Measurements from ENCODE around the gene TRIM9.
"Not testable (repeated sequence)": the region's sequence is repeated elsewhere in the genome, so short reads cannot be mapped to it uniquely, and the experiment has no call there.

Gene TRIM9

DNA sequence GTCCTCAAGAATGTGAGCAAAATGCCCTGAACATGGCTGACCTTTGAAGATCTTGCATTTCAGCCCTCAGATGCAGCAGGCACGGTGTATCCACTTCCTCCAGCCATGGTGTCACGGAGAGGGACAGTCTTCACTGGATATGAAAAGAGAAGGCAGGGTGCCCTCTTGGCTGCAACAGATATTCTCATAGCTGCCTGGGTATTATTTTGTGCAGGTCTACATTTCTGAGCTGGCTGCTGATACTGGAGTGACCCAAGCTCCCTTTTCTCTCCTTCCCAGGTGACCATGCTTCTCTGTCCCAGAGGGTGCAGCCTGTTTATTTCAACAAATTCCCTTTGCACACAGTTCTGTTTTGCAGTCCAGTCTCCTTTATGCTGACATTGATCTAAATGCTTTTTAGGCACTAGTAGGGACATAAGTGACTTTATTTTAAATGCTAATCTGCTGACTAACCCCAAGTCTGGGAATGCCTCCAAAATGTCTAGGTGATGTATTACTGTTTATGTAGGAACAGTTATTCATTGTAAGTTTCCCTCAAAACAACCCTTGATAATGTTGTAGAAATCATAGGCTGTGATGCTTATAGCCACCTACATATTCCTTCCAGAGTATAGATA lies 133.2 kb downstream of the TRIM9 start:
- no peak for DNase-seq (ENCODE audit: low read depth)

- no peak for DNase-seq (ENCODE audit: low read depth)
Observed at GRCh38 chr14:50957296-50957695, 137.6 kb downstream of the TRIM9 start.

DNA sequence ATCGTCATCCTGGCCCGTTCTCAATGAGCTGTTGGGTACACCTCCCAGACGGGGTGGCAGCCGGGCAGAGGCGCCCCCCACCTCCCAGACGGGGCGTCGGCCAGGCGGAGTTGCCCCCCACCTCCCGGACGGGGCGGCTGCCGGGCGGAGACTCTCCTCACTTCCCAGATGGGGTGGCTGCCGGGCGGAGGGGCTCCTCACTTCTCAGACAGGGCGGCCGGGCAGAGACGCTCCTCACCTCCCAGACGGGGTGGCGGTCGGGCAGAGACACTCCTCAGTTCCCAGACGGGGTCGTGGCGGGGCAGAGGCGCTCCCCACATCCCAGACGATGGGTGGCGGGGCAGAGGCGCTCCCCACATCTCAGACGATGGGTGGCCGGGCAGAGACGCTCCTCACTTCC lies 138.5 kb downstream of the TRIM9 start:
- not testable (repeated sequence) for DNase-seq (ENCODE audit: low read depth)

- DNase-seq (ENCODE audit: low read depth), result no peak
Observed at GRCh38 chr14:50955373-50956043, 139.4 kb downstream of the TRIM9 start.

- no peak for DNase-seq (ENCODE audit: low read depth)
Observed at GRCh38 chr14:50954811-50955372, 140.0 kb downstream of the TRIM9 start.

GRCh38 chr14:50953502-50953901 lies 141.4 kb downstream of the TRIM9 start:
- DNase-seq (ENCODE audit: low read depth), result no peak

- DNase-seq (ENCODE audit: low read depth), result no peak
Observed at GRCh38 chr14:50951032-50951431, 143.9 kb downstream of the TRIM9 start.

GRCh38 chr14:50948205-50948604 lies 146.7 kb downstream of the TRIM9 start:
- DNase-seq (ENCODE audit: low read depth), result no peak

- DNase-seq (ENCODE audit: low read depth), result no peak
Observed at GRCh38 chr14:50947446-50947845, 147.5 kb downstream of the TRIM9 start.

GRCh38 chr14:50946234-50946935 lies 148.5 kb downstream of the TRIM9 start:
- DNase-seq (ENCODE audit: low read depth), result no peak

- no peak for DNase-seq (ENCODE audit: low read depth)
Observed at GRCh38 chr14:50944647-50945413, 150.1 kb downstream of the TRIM9 start.

- DNase-seq (ENCODE audit: low read depth), result peak; percentile 2
Observed at GRCh38 chr14:50943943-50944646, 150.8 kb downstream of the TRIM9 start, which contains the start of gene PYGL. TSS of gene PYGL (minus strand) at chr14:50944483. CDS start at chr14:50944403, 80 bp downstream.

GRCh38 chr14:50943261-50943942 lies 151.5 kb downstream of the TRIM9 start:
- no peak for DNase-seq (ENCODE audit: low read depth)

DNA sequence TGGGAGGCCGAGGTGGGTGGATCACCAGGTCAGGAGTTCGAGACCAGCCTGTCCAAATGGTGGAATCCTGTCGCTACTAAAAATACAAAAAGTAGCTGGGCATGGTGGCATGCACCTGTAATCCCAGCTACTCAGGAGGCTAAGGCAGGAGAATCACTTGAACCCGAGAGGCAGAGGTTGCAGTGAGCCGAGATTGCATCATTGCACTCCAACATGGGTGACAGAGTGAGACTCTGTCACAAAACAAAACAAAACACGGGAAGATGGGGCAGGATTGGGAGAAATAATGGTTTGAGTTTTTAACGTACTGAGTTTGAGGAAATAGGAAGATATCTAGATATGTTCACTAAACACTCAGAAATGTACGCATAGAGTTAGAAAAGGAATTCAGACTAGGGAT lies 153.3 kb downstream of the TRIM9 start:
- not testable (repeated sequence) for DNase-seq (ENCODE audit: low read depth)

- DNase-seq (ENCODE audit: low read depth), result no peak
Observed at GRCh38 chr14:50941151-50941550, 153.8 kb downstream of the TRIM9 start.

GRCh38 chr14:50937800-50938199 lies 157.1 kb downstream of the TRIM9 start:
- DNase-seq (ENCODE audit: low read depth), result no peak

DNA sequence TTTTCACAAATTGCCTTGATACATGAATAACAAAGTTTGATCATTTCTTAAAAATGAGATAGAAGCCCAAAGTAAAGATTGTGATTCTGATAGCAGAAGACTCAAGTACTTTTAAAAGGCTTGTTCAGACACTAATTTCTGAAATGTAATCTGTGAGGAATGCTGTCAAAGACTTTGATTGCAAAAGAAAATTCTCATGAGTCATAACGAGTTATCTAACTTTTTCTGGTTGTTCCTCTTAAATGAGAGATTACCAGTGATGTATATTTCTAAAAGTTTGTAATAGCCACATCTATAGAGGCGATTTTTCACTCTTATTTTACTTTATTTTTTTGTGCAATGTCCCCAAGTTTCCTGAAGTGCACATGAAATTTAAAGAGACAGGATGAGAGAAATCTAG lies 157.6 kb downstream of the TRIM9 start:
- DNase-seq (ENCODE audit: low read depth), result no peak

DNA sequence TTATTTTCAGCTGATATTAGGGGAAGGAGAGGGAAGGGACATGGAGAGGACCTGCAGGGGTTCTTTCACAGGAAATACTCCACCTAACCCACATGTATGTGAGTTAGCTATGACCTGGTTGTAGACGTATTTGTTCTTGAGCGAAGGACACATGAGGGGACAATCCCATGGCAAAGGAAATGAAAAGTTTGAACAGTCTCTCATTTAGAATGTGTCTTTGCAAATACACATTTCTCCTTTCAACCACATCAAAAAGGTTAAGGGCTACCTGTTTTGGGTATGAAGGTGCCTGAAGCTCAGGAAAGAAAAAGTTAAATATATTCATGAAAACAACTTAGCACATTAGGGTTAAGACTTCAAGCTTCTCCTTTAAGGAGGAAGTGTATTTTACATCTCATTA lies 158.0 kb downstream of the TRIM9 start:
- DNase-seq (ENCODE audit: low read depth), result no peak

- no peak for DNase-seq (ENCODE audit: low read depth)
Observed at GRCh38 chr14:50936016-50936340, 158.9 kb downstream of the TRIM9 start.

DNA sequence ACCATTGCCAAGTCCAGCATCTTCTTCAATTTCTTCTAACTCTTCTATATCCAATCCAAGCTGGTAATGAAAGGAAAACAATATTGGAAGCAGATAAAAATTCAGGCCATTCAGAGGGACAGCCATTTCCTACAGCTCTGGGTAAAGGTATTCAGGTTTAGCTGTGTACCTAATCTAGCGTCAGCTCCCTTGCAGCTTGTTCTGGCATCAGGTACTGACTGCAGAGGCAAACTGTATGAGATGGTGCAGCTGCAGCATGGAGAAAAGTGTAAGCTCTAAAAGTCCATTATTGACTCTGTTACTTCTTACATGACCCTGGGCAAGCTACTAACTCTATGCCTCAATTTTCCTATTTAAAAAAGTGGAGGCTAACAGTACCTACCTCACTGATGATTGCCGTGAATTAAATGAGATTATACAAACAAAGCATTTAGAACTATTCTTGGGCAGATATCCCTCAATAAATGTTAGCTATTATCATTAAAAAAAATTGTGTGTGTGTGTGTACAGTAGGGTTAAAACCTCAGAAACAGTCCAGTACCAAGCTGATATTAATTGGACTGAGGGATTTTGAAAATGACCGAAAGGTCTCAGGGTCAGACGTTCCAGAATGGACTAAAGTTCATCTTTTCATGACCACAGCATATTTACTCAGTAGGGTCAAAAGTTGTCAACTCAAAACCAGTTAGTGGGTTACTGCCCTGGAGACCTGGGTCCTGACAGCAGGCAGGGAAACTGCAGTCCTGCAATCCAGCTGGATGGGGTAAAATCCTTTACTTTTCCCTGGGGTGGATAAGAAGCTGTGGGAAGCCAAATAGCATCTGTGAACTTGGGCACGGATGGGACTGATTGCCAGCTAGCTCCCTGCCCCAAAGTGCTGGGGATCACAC lies 159.5 kb downstream of the TRIM9 start:
- DNase-seq (ENCODE audit: low read depth), result no peak

All from activated T-cell treated with anti-CD3 and anti-CD28 coated beads for 1 hour (primary cell).